ENCODE data around the gene MATN3.

DNA sequence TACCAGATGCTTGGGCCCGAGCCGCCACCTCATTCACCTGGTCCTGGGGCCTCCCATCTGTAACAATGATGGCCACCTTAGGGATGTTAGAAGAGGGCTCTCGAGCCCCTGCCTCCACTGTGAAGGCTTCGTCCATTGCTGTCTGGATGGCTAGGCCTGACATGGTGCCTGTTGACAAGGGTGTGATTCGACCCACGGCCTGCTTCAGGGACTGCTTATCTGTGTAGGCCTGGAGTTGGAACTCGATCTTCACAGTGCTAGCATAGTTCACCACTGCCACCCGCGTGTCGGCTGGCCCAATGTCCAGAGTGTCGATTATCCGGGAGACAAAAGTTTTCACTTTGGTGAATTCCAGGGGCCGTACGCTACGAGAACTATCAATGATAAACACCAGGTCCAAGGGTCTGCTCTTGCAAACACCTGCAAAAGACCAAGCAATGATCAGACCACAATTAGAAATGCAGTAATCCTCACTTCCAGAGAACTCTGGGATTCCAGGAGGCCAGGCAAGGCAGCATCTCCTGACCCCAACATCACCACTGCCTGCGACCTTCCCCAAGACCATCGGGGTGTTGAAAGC is 6.5 kb downstream of the MATN3 start:
- TF ChIP-seq POLR2A (IDR thresholded peaks at IDR 0.05): no peak
- TF ChIP-seq, protein P1, sequence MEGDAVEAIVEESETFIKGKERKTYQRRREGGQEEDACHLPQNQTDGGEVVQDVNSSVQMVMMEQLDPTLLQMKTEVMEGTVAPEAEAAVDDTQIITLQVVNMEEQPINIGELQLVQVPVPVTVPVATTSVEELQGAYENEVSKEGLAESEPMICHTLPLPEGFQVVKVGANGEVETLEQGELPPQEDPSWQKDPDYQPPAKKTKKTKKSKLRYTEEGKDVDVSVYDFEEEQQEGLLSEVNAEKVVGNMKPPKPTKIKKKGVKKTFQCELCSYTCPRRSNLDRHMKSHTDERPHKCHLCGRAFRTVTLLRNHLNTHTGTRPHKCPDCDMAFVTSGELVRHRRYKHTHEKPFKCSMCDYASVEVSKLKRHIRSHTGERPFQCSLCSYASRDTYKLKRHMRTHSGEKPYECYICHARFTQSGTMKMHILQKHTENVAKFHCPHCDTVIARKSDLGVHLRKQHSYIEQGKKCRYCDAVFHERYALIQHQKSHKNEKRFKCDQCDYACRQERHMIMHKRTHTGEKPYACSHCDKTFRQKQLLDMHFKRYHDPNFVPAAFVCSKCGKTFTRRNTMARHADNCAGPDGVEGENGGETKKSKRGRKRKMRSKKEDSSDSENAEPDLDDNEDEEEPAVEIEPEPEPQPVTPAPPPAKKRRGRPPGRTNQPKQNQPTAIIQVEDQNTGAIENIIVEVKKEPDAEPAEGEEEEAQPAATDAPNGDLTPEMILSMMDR (IDR thresholded peaks at IDR 0.05): no peak
